Hepatic stellate cell (primary cell): ENCODE results near the gene CYLD.

ENCODE experiments used
- DNase-seq: peaks from one replicate; pipeline ENCODE4 v3.0.0; 2011; ENCODE audit warnings: low spot score

The CYLD gene

GRCh38 chr16:50781043-50781442, 39.2 kb downstream of the CYLD start:
- no peak for DNase-seq

GRCh38 chr16:50781518-50781917, 39.6 kb downstream of the CYLD start:
- DNase-seq: no peak

- no peak for DNase-seq
Observed at GRCh38 chr16:50789757-50790156, 47.9 kb downstream of the CYLD start.

- DNase-seq: no peak
Observed at GRCh38 chr16:50791522-50791921, 49.6 kb downstream of the CYLD start.

- no peak for DNase-seq
Observed at GRCh38 chr16:50796829-50797228, 54.9 kb downstream of the CYLD start.

- no peak for DNase-seq
Observed at GRCh38 chr16:50797456-50797855, 55.6 kb downstream of the CYLD start.

GRCh38 chr16:50800074-50800473, 58.2 kb downstream of the CYLD start:
- no peak for DNase-seq

GRCh38 chr16:50801036-50801435, 59.1 kb downstream of the CYLD start:
- DNase-seq: no peak

- no peak for DNase-seq
Observed at GRCh38 chr16:50802000-50802399, 60.1 kb downstream of the CYLD start.

- DNase-seq: no peak
Observed at GRCh38 chr16:50802961-50803360, 61.1 kb downstream of the CYLD start.

GRCh38 chr16:50804290-50804907, 62.5 kb downstream of the CYLD start:
- DNase-seq: no peak

- DNase-seq: peak; percentile 83
Observed at GRCh38 chr16:50806099-50807062, 64.5 kb downstream of the CYLD start.

GRCh38 chr16:50808929-50809538, 67.1 kb downstream of the CYLD start:
- DNase-seq: no peak

GRCh38 chr16:50809561-50809960, 67.7 kb downstream of the CYLD start:
- DNase-seq: no peak

- DNase-seq: no peak
Observed at GRCh38 chr16:50810241-50810965, 68.5 kb downstream of the CYLD start.

GRCh38 chr16:50812046-50812445, 70.2 kb downstream of the CYLD start:
- no peak for DNase-seq

- no peak for DNase-seq
Observed at GRCh38 chr16:50812876-50813466, 71.1 kb downstream of the CYLD start.

GRCh38 chr16:50814052-50814451, 72.2 kb downstream of the CYLD start:
- no peak for DNase-seq

- no peak for DNase-seq
Observed at GRCh38 chr16:50814541-50814940, 72.7 kb downstream of the CYLD start.

- DNase-seq: no peak
Observed at GRCh38 chr16:50815382-50815781, 73.5 kb downstream of the CYLD start.

GRCh38 chr16:50816901-50817555, 75.1 kb downstream of the CYLD start:
- no peak for DNase-seq
